ENCODE data around the gene SPAM1.

DNA sequence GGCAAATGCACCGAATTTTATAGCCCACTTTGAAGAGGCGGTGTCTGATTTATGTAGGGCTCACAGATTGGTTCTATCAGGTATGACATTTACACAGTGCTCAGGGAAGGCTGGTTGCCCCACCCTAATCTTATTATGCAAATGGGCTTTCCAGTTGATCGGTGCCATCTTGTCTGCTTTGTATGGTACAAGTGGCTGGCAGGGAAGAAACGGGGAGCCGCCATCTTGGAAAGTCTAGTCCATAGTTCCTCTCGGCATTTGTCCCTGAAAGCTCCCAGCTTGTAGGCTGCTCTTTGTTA, 71.2 kb downstream of the SPAM1 start:
- no peak for TF ChIP-seq POLR2AphosphoS5 (IDR thresholded peaks at IDR 0.05; ENCODE audit: low read depth, low read length)
- TF ChIP-seq, protein P1, sequence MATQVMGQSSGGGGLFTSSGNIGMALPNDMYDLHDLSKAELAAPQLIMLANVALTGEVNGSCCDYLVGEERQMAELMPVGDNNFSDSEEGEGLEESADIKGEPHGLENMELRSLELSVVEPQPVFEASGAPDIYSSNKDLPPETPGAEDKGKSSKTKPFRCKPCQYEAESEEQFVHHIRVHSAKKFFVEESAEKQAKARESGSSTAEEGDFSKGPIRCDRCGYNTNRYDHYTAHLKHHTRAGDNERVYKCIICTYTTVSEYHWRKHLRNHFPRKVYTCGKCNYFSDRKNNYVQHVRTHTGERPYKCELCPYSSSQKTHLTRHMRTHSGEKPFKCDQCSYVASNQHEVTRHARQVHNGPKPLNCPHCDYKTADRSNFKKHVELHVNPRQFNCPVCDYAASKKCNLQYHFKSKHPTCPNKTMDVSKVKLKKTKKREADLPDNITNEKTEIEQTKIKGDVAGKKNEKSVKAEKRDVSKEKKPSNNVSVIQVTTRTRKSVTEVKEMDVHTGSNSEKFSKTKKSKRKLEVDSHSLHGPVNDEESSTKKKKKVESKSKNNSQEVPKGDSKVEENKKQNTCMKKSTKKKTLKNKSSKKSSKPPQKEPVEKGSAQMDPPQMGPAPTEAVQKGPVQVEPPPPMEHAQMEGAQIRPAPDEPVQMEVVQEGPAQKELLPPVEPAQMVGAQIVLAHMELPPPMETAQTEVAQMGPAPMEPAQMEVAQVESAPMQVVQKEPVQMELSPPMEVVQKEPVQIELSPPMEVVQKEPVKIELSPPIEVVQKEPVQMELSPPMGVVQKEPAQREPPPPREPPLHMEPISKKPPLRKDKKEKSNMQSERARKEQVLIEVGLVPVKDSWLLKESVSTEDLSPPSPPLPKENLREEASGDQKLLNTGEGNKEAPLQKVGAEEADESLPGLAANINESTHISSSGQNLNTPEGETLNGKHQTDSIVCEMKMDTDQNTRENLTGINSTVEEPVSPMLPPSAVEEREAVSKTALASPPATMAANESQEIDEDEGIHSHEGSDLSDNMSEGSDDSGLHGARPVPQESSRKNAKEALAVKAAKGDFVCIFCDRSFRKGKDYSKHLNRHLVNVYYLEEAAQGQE (IDR thresholded peaks at IDR 0.05; ENCODE audit: insufficient read depth in 1 of 2, low read depth in 2 of 2, low read length in 2 of 2), result no peak
- no peak for TF ChIP-seq TAF1 (IDR thresholded peaks at IDR 0.05; ENCODE audit: borderline replicate concordance, insufficient read depth, low read length)
